GM19238 (cell line): Measurements from ENCODE around the gene DNAJC7.
A peak's percentile ranks its signal among the peaks of the same experiment; 100 is the strongest.
"Not testable (repeated sequence)": the region's sequence is repeated elsewhere in the genome, so short reads cannot be mapped to it uniquely, and the experiment has no call there.

ENCODE experiments used
- DNase-seq: peaks from one replicate; pipeline ENCODE4 v3.0.0; 2011; ENCODE audit warnings: low spot score; ENCODE audit not compliant: insufficient read length

The DNAJC7 gene

DNA sequence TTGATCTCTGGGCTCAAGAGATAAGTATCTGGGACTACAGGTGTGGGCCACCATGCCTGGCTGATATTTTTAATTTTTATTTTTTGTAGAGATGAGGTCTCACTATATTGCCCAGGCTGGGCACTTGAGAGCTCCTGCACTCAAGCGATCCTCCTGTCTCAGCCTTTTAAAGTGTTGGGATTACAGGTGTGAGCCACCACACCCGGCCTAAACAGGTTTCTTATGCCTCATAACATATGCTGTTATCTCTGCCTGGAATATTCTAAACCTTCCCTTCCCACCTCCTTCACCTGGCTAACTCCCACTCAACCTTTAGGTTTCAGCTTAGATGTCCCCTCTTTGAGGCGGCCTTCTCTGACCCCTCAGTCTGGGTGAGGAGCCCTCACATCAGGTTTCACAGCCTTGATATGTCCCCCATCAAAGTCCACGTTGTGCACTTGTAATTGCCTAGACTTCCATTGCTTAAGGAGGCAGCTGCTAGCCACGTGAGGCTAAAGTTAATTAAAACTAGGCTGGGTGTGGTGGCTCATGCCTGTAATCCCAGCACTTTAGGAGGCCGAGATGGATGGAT lies 59.3 kb downstream of the DNAJC7 start:
- DNase-seq: no peak

- no peak for DNase-seq
Measured at GRCh38 chr17:41957031-41957868, 60.0 kb downstream of the DNAJC7 start.

GRCh38 chr17:41956522-41956921 lies 60.7 kb downstream of the DNAJC7 start:
- no peak for DNase-seq

DNA sequence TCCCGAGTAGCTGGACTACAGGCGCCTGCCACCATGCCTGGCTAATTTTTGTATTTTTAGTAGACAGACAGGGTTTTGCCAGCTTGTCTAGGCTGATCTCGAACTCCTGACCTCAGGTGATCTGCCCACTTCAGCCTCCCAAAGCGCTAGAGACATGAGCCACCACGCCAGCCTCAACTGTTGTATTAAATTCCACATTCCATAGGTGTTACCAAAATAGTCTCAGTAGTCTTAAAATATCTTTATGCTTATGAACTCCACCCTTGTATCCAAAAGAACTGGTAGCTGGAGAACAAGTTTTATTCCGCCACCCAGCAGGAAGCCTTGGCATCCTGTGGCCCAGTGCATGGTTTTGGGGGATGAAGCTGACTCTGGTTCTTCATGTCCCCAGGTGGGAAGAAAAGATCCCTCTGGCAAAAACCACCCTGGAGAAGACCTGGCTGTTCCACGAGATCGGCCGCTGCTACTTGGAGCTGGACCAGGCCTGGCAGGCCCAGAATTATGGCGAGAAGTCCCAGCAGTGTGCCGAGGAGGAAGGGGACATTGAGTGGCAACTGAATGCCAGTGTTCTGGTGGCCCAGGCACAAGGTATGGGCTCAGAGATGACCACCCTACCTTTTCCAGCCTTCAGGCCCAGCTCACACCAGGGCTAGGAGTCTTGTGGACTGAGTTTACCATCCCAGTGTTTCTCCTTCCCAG lies 68.3 kb downstream of the DNAJC7 start:
- no peak for DNase-seq

DNA sequence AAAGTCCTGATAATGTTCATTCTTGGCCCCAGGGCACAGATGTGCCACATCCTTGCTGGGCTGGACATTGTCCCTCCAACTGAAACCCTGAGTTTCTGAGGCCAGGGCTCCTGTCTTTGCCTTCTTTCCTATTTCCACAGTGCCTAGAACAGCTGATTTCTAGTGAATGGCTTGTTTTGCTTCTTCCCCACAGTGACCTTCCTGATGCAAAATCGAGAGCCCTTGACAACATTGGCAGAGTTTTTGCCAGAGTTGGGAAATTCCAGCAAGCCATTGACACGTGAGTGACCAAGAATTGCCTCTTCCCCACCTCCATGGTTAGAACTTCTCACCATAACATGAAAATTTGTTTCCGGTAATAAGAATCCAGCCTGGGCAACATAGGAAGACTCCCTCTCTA lies 72.3 kb downstream of the DNAJC7 start:
- no peak for DNase-seq

DNA sequence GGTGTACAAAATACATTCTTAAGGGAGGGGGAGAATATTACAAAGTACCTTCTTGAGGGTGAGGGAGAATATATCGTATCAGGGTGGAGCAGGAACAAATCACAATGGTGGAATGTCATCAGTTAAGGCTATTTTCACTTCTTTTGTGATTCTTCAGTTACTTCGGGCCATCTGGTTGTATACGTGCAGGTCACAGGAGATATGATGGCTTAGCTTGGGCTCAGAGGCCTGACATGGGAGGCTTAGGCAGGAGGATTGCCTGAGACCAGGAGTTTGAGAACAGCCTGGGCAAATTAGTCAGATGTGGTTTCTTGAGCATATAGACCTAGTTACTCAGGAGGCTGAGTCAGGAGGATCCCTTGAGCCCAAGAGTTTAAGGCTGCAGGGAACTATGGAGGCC lies 73.7 kb downstream of the DNAJC7 start:
- no peak for DNase-seq

GRCh38 chr17:41942626-41943373 lies 74.4 kb downstream of the DNAJC7 start:
- DNase-seq: no peak

GRCh38 chr17:41941168-41941567 lies 76.1 kb downstream of the DNAJC7 start:
- DNase-seq: no peak

DNA sequence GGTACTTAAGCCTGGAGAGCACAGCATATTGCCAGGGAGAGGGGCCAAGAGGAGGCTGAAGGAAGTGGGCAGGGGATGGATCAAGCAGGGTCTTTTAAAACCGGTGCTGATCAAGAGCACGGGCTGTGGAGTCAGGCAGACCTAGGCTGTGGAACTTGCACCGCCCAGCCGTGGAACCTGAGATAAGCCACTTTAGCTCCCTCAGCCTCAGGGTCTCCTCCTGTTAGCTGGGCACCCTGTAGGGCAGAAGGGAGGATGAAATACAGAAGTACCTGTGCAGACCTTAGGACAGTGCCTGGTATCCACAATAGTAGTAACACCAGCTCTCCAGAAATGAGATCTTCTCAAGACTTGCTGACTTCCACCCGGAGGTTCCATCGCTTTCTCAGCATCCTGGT lies 77.5 kb downstream of the DNAJC7 start:
- DNase-seq: no peak

DNA sequence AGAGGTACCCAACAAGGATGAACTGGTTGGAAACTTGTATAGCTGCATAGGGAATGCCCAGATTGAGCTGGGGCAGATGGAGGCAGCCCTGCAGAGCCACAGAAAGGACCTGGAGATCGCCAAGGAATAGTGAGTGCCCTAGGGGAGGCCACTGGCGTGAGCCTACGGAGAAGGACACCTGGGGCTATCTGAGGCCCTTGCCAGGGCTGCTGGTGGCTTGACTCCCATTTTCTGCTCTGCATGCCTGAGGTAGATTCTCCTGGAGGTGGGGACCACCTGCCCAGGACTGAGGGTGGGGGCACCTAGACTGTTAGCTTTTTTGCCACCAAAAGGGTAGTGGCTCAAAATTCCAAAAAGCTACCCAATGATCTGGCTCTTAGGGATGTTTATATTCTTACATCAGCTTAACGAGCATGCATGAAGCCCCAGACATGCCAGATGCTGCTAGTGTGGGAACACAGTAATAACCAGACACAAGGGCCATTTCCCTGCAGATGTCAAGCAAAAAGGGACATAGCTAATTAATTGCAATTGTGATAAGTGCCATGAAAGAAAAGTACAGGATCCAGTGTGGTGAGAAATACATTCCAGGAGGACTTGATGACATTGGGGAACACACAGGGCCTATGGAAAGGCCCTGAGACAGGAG lies 78.1 kb downstream of the DNAJC7 start:
- no peak for DNase-seq

DNA sequence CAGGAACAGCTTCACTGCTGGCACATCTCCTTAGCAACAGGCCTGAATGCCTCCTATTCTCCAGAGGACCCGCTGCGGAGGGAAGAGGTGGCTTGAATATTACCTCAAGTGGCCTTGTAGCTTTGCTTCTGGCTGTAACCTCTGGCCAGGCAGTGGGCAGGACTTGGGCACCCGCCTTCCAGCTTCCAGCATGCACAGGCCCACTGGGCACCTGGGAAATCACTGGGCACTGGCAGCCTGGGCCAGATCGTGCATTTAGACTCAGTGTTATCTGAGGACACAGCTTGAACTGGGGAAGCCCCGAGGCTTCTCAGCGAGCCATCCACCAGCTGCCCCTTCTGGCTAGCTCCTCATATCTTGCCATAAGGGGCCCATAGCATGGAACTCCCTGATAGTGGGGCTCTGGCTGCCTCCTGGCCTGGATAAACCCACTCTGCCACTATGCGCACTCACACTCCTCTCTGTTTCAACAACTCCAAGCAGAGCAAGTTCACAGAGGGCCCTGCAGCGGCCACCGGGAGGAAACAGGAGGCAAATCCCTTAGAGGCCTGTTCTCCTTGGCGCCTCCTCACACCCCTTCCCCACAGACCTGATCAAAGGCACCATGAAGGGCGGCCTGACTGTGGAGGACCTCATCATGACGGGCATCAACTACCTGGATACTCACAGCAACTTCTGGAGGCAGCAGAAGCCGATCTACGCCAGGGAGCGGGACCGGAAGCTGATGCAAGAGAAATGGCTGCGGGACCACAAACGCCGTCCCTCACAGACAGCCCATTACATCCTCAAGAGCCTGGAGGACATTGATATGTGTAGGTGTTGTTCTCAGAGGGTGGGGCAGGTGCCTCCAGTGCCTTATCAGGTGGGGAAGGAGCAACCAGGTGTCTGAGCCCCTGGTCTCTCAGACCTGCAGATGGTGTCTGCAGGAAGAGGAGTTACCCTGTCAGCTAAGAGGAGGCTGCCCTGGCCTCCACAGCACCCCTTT lies 79.0 kb downstream of the DNAJC7 start:
- no peak for DNase-seq

DNA sequence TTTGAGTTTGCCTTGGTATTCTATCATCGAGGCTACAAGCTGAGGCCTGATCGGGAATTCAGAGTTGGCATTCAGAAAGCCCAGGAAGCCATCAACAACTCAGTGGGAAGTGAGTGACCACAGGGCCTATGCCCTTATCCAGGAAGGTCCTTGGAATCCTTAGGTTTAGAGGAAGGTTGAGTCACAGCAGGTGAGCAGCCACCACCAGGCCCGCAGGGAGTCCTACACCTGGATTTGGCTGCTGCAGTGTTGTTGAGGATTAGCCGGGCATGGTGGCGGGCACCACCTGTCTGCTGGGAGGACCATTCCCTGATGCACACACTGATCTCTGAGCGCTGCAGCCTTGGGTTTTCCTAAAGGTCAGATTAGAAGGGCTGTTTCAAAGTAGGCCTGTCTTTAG lies 81.6 kb downstream of the DNAJC7 start:
- DNase-seq: no peak

DNA sequence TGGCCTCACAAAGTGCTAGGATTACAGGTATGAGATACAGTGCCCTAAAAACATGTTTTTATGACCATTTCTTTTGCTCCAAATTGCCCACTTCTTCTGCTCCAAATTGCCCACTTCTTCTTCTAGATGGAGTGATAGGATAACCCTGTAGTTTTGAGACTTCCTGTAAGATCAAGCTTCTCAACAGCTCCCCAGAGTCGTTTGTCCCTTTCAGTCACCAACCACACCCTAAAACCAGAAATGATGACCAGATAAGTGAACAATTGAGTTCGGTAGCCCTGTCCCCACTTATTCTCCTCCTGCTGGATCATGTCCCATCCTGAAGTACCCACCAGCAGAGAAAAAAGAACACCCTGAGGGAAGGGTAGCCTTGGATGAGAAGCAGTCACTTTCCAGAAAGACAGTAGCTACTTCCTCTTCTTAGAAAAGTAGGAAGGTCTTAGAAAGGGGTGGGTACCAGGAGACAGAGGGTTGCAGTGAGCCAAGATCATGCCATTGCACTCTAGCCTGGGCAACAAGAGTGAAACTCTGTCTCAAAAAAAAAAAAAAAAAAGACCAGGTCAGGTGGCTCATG lies 84.3 kb downstream of the DNAJC7 start:
- DNase-seq: no peak

DNA sequence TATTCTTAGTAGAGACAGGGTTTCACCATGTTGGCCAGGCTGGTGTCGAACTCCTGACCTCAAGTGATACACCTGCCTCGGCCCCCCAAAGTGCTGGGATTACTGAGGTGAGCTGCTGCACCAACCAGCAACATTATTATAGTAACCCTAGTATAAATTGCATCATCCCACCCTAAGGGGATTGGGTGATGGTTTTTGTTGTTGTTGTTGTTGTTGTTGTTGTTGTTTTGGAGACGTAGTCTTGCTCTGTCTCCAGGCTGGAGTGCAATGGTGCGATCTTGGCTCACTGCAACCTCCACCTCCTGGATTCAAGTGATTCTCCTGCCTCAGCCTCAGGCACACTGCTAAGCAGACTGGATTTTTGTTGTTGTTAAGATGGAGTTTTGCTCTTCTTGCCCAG lies 85.5 kb downstream of the DNAJC7 start:
- not testable (repeated sequence) for DNase-seq

DNA sequence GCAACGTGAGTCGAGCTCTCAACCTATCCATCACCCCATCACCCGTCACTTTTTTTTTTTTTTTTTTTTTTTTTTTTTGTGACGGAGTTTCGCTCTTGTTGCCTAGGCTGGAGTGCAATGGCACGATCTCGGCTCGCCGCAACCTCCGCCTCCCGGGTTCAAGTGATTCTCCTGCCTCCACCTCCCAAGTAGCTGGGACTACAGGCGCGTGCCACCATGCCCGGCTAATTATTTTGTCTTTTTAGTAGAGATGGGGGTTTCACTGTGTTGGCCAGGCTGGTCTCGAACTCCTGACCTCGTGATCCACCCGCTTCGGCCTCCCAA lies 86.4 kb downstream of the DNAJC7 start:
- not testable (repeated sequence) for DNase-seq

- DNase-seq: peak; percentile 92
Measured at GRCh38 chr17:41930009-41930832, 87.0 kb downstream of the DNAJC7 start, which contains the start of gene ODAD4. Gene ODAD4, plus strand, starts transcription at chr17:41930617. Its CDS starts 107 bp downstream, at chr17:41930724.

GRCh38 chr17:41928693-41929251 lies 88.5 kb downstream of the DNAJC7 start:
- DNase-seq: no peak
